ENCODE measurements around the gene AGTPBP1.
A peak's percentile ranks its signal among the peaks of the same experiment; 100 is the strongest.
"Not testable (repeated sequence)": the region's sequence is repeated elsewhere in the genome, so short reads cannot be mapped to it uniquely, and the experiment has no call there.

AGTPBP1 gene

DNA sequence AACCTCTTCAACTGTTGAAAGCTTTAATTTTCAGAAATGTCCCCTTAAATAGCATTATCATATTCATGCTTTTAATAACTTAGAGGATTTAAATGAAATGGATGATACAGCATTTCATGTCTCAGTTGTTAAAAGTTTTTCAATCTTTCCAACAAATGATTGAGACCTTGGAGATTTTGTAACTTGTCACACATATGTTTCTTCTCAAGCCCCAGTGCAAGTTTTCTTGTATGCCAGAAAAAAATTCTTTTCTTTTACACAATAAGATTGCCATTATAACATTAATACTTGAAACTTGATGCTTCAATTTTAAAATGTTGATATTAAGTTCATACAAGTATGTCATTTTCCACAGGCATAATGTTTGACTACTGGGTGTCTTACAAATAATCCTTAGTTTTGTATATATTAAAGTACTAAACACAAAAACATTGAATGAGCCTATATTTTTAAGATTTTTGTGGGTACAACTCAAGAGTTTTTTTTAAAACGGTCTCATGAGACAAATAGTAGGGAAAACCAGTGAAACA lies 124.5 kb downstream of the AGTPBP1 start:
- no peak for DNase-seq (ENCODE audit: low spot score)

DNA sequence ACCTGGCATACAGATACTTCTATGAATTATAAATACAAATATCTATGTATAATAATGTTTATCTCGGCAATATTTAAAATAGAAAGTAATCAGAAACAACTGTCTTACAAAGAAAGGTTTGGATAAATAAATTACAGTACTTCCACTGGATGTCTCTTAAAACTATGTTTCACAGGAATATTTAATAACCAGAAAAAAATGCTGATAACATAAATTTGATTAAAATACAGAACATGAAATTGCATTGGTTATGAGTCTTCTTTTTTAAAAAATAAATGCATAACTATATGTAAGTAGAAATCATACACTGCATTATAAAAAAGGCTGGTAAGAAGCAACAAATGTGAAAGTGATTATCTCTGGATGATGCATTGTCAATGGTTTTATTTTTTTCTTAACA lies 126.0 kb downstream of the AGTPBP1 start:
- no peak for DNase-seq (ENCODE audit: low spot score)

DNA sequence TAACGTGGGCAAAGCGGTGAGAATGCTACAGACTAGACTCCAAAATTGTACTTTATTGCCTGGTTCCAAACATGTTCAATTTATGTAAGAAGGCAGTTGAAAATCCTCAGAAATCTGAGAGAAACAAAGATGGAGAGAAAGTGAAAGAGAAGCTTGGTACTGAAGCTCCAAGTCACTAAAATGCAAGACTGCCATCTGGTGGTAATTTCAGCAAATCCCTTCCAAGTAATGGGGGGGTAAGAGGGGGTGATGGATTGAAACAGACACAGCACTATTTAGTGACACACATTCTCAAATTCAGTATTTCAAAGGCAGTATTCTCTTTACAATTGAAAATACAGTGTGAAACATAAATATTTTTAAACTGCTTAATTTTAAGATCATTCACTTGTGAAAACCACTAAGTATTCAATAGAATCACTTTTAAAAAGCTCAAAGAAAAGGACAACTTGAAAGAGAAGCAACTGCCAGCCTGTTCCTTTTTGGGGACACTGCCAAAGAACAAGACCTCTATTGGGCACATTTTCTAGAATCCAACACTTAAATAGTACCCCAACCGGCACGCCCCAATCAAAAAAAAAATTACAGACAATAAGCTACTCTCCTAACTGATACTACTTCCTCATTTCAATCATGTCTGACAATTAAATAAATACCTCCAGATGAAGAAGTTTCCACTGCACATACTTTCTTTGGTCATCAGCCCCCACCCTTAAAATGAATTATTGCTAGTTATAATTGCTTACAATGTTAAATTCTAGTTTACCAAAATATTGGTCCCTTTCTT lies 131.5 kb downstream of the AGTPBP1 start:
- DNase-seq (ENCODE audit: low spot score), result peak; percentile 89

DNA sequence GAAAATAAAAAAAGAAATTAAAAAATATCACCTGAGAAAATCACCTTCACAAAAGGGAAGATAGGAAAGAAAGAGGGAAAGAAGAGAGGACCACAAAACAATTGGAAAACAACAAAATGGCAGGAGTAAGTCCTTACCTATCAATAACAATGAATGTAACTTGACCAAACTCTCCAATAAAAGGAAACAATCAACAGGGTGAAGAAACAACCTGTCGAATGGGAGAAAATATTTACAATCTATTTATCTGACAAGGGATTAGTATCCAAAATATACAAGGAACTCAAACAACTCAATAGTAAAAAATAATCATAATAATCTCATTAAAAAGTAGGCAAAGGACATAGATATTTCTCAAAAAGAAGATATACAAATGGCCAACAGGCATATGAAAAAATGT lies 135.8 kb downstream of the AGTPBP1 start:
- DNase-seq (ENCODE audit: low spot score), result no peak

DNA sequence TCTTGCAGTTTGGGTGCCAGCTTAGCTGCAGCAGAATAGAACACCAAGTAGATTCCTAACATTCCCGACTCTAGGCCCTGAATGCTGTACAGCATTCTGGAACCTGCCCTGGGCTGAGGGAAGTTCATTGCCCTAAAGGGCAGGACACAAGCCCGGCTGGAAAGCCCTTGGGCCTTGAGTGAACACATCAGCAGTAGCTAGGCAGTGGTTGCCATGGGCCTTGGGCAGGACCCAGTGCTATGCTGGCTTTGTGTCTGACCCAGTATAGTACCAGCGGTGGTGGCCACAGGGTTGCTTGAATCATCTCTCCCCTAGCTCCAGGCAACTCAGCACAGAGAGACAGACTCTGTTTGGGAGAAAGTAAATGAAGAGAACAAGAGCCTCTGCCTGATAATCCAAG lies 137.8 kb downstream of the AGTPBP1 start:
- DNase-seq (ENCODE audit: low spot score), result no peak

DNA sequence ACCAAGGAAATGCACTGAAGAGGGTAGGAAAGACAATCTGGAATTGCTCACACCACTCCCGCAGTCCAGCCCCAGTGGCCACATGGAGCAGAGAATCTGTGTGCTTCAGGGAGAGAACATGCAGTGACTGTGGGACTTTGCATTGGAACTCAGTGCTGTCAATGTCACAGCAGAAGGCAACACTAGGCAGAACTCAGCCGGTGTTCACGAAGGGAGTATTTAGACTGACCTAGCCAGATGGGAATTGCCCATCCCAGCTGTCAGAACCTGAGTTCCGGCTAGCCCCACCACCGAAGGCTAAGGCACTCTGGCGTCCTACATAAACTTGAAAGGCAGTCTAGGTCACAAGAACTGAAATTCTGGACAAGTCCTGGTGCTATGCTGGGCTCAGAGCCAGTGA lies 139.0 kb downstream of the AGTPBP1 start:
- no peak for DNase-seq (ENCODE audit: low spot score)

DNA sequence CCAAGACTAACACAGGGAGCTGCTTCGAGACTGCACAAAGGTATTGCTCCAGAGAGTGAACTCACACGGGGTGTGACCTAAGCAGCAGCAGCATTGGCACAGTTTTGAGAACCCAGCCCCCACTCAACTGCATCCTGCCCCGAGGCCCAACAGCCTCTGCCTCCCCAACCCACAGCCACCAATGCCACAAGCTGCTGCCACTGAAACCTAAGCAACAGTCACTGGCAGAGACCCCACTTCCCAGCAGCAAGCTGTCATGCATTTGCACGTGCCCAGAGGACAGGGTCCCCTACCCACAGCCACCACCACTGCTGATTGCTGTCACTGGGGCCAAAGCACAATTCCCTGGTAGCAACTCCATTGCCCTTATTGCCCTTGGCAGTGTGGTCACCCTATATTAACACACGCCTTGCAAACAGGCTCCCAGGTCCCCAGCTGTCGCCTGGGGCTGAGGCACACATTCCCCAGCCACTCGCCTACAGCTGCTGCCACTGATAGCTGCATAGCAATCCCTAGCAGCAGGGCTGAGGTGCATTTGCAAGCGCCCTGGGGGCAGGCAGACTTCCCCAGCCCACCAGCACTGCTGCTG lies 141.0 kb downstream of the AGTPBP1 start:
- no peak for DNase-seq (ENCODE audit: low spot score)

DNA sequence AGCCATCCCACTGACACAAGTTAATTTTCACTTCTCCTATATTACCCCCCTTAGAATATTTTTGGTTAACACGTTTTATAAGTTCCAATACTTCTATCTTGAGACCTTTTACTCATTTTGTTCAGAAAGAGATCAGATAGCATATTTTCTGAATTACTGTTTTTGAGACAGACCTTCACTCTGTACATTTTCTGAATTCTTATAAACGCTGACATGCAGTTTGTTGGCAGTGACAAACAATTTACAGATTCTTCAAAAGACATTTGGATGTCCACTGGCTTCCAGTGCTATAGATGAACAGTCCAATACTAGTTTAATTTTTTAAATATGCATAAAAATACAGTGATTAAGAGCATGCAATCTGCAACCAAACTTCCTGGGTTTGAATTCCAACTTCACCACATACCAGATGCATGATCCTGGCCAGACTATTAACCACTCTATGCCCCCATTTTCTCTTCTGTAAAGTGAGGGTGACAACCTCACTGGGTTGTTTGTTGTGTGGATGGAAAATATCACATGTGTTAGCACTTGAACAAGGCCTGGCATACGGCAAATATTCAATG lies 142.1 kb downstream of the AGTPBP1 start:
- no peak for DNase-seq (ENCODE audit: low spot score)

DNA sequence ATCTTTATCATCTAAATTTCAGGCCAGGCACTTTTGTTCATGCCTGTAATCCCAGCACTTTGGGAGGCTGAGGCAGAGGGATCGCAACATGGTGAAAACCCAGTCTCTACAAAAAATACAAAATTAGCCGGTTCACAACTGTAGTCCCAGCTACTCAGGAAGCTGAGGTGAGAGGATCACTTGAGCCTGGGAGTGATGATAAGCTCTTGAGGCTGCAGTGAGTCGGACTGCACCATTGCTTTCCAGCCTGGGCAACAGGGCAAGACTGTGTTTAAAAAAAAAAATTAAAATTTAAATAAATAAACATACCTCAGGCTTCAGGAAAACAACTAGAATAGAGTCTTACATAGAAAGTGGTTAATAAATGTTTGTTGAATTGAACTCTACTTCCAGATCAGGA lies 147.4 kb downstream of the AGTPBP1 start:
- no peak for DNase-seq (ENCODE audit: low spot score)

DNA sequence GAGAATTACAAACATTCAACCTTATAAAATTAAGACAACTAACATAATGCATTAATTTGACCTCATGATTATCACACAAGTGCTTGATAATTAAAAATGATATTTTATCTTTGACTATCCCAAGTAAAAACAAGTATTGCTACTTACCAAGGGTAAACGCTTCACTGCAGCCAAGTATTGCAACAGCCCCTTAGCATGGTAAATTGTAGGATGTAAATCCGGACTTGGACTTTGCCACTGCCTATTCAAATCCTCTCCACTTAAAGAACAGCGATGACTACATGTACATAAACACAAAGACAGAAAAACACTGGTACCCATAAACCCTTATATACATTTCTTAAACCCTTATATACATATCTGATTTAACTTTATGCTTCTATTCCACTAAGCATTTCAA lies 155.1 kb downstream of the AGTPBP1 start:
- no peak for DNase-seq (ENCODE audit: low spot score)

DNA sequence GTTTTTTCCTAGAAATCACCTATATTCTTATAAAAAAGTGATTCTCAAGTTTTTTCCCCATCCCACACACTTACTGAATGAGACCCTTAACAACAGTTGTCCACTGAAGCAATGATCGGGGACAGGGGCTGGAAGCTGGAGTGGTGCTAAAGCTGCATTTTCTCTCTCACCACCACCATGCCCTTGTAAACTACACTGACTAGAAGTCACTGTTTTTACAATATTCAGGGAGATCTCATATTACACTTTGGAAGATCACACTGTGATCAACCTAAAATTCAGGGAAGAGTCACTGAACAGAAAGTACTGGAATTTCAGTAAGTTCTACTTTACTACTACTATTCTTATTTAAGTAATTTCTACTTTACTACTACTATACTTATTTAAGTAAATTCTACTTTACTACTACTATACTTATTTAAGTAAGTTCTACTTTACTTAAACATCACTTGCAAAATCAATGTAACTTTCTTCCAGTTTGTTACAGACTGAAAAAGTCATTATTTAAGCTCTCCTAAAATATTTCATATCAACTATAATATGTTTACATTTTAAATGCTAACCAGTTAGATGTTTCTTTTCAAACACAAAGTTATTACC lies 164.3 kb downstream of the AGTPBP1 start:
- DNase-seq (ENCODE audit: low spot score), result no peak

DNA sequence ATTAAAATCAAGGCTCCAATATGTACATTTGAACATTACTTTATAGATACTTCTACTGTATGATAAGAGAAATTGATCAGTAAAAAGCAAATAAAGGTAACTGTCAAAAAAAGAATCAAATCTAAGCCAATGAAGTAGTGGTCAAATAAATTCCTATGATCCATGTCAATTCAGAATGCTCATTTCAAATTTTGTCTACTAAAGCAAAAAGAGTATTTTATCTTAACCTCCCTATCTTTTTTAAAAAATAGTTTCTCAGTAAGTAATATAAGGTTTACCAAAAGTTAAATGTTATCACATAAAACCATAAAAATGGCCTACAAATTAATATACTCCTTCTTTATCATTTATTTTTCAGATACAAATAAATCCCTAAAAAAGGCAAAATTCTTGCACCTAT lies 165.9 kb downstream of the AGTPBP1 start:
- DNase-seq (ENCODE audit: low spot score), result no peak

DNA sequence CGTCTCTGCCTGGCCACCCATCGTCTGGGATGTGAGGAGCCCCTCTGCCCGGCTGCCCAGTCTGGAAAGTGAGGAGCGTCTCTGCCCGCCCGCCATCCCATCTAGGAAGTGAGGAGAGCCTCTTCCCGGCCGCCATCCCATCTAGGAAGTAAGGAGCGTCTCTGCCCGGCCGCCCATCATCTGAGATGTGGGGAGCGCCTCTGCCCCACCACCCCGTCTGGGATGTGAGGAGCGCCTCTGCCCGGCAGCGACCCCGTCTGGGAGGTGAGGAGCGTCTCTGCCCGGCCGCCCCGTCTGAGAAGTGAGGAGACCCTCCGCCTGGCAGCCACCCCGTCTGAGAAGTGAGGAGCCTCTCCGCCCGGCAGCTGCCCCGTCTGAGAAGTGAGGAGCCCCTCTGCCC lies 168.2 kb downstream of the AGTPBP1 start:
- DNase-seq (ENCODE audit: low spot score), result not testable (repeated sequence)

DNA sequence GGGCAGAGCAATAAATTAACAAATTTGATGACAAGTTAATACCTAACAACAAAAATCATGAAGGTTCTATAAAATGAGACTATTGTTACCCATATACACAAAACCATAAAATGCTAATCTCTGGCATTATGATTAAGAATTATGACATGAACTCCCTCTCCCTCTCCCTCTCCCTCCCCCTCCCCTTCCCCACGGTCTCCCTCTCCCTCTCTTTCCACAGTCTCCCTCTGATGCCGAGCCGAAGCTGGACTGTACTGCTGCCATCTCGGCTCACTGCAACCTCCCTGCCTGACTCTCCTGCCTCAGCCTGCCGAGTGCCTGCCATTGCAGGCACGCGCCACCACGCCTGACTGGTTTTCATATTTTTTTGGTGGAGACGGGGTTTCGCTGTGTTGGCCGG lies 168.8 kb downstream of the AGTPBP1 start:
- DNase-seq (ENCODE audit: low spot score), result not testable (repeated sequence)

DNA sequence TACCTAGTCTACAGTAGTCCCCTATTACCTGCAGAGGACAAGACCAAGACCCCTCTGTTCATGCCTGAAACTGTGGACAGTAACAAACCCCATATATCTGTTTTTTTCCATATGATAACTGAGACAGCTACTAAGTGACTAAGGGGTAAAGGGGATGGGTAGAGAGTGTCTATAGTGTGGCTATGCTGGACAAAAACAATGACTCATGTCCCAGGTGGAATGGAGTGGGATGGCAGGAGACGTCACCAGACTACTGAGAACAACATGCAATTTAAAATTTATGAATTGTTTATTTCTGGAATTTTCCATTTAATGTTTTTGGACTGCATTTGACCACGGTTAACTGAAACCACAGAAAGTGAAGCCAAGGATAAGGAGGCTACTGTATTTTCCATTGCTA lies 171.8 kb downstream of the AGTPBP1 start:
- no peak for DNase-seq (ENCODE audit: low spot score)

DNA sequence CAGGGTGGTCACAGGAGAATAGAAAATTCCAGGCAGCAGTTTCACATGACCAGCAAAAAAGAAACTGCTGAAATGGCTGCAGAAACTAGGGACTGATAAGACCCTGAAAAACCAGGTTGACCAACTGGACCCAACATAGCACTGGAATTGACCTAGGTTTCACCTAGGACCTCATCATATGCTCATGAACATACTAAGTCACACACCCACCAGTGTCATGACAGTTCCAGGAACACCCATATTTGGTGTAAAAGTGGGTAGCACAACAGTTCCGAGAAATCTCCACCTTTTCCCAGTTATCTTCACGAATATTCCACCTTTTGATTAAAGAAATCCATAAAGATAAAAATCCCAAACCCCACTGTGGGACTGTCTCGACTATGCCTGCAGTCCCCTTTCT lies 182.2 kb downstream of the AGTPBP1 start:
- DNase-seq (ENCODE audit: low spot score), result no peak

DNA sequence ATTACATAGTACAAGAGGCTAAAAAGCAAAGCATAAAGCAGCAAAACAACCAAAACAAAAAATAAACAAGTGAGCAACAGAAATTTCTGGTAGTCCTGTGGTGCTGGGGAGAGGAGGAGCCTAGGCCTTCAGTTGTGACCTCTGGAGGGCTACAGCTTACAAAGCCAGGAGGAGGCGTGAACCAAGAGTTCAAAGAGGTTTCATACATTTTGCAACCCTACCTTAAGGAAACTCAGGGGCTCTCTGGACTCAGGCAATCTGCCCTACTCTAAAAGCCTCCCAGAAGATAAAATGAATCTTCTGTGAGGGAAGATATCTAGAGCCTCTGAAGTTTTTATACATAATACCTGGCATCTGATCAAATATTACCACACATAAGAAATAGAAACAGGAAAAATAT lies 187.4 kb downstream of the AGTPBP1 start:
- DNase-seq (ENCODE audit: low spot score), result no peak

DNA sequence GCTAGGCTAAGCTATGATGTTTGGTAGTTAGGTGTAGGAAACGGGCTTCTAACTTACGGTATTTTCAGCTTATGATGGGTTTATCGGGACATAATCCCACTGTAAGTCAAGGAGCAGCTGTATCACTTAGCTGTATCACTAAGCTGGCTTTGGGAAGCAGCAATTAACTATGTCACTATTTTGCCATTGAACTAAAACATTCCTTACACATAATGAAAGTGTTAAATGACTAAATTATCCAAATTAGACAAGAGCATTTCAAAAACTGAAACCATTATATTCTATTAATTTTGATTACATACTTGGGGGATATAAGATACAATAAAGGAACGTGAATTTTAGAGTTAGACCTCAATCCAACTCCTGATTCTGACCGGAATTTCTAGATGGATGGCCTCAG lies 188.3 kb downstream of the AGTPBP1 start:
- no peak for DNase-seq (ENCODE audit: low spot score)

DNA sequence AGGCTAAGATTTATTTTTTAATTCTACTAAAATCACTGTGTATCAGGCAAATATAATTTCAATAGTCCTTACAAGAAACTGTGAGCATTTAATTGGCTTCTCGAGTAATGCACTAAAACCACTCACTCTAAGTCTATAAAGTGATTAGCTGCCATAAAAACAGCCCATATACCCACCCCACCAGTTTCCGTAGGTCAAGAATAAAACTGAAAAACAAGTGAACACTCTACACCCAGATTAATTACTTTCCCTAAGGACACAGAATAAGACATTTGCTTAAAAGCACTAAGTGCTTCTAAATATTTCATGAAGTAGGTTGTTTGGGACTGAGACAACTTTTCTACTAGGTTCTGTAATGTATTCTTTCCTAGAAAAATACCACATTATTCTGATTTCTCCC lies 194.2 kb downstream of the AGTPBP1 start:
- DNase-seq (ENCODE audit: low spot score), result no peak

DNA sequence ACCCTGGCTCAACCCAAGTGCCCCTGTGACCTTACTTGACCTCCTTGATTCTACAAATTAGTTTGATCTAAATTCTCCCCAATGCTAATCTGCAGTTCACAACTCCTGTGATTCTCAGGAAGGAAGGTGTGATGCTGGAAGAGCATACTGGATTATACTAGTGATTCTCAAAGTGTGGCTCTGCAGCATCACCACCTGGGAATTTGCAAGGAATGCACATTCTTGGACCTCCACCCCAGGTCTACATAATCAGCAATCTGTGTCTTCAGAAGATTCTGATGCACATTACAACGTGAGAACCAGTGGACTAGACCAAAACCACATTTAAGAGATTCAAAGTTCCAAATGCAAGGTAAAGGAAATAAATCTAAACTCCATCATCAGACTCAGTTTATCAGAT lies 198.6 kb downstream of the AGTPBP1 start:
- DNase-seq (ENCODE audit: low spot score), result no peak

DNA sequence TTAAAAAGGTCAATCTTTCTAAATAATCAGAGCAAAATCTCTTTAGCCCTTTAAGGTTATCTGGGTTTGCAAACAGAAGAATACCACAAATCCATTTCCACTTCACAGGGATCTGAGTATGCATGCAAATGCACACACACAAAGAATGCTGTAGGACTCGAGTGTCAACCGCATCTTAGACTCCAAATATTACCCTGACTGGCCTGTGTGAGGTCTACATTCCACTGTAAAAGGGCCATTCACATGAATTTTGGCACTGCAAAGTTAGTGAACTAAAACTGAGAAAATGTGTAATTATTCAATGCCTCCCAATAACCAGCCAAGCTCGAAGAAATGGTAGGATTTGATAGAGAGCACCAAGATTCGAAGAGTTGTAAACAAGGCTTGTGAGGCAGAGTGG lies 199.9 kb downstream of the AGTPBP1 start:
- DNase-seq (ENCODE audit: low spot score), result no peak

DNA sequence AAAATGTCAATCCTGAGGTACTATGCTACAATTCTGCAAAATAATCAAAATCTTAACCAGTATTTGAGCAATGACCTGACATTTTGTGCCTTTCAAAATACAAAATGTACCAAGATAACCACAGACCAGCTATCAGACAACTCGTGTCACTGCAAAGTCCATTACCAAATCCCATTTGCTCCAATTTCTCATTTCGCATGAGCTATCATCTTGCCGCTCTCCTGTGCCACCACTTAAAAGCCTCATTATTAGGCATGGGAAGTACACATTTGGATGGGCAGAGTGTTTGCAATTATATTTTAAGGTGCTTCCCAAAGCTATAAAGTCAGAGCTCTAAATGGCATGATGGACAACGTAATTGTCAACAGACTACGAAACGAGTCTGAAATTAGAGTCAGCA lies 205.2 kb downstream of the AGTPBP1 start:
- no peak for DNase-seq (ENCODE audit: low spot score)

DNA sequence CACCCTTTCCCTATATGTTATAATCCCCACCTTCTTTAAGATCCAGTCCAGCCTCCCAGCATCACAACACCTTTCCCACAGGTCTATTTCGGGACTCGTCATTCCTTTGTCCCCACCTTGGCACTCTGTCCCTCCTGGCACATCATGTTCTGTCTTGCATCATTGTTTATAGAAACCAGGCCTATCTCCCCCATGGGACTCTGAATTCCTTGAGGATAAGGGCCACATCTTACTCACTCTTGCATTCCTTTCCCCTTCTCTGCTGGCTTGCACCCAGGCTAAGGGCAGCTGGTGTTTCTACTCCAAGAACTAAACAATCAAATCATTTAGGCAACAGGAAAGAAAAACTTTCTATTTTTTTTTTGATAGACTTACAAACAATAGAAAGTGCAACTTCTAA lies 205.7 kb downstream of the AGTPBP1 start:
- DNase-seq (ENCODE audit: low spot score), result no peak
